Measurements from ENCODE around the gene SLC27A6. TPM values are rescaled to one million over a fixed set of nuclear protein-coding genes. Genes with fewer than 3 reads are reported as not detected.

Gene SLC27A6
- total RNA-seq, 1 experiment from 2014 or later, result 7.9 TPM

- Histone ChIP-seq H3K79me2 (ENCODE audit: insufficient read depth, low read length) (no peaks in the 10 kb centered on the region), H3K4me1 (ENCODE audit: control insufficient read depth in 1 of 2, insufficient read depth in 2 of 2, low read length in 2 of 2) (no peaks in the 10 kb centered on the region), H3K27me3 (ENCODE audit: insufficient read depth, low read length) (no peaks in the 10 kb centered on the region), H3K27ac (ENCODE audit: low read depth, low read length) (no peak overlapping the region), H3K9ac (ENCODE audit: low read length) (no peak overlapping the region), H3K9me2 (ENCODE audit: insufficient read depth) (no peaks in the 10 kb centered on the region), H3K4me3 (replicated peaks in 1 of 2; ENCODE audit: low read depth in 1 of 2, low read length in 2 of 2) (no peak overlapping the region), H3K9me3 (ENCODE audit: control insufficient read depth in 1 of 2, insufficient read depth in 1 of 2, low read depth in 1 of 2, low read length in 2 of 2) (no peaks in the 10 kb centered on the region), H4K20me1 (ENCODE audit: insufficient read depth) (no peaks in the 10 kb centered on the region), H3K36me3 (ENCODE audit: control insufficient read depth in 1 of 2, insufficient read depth in 2 of 2, low read length in 2 of 2) (no peaks in the 10 kb centered on the region), H2AFZ (ENCODE audit: low read depth, low read length, poor library complexity, severe bottlenecking) (no peak overlapping the region), H3K4me2 (ENCODE audit: low read length) (no peak overlapping the region)
- no peak for TF ChIP-seq POLR2AphosphoS5 (IDR thresholded peaks at IDR 0.05; ENCODE audit: low read depth, low read length)
- TF ChIP-seq YY1 (IDR thresholded peaks at IDR 0.05; ENCODE audit: extremely low read depth, insufficient replicate concordance, low read depth, low read length), result no peak
- TF ChIP-seq, protein P1, sequence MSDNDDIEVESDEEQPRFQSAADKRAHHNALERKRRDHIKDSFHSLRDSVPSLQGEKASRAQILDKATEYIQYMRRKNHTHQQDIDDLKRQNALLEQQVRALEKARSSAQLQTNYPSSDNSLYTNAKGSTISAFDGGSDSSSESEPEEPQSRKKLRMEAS (IDR thresholded peaks at IDR 0.05), result no peak
- no peak for TF ChIP-seq SP1 (IDR thresholded peaks at IDR 0.05; ENCODE audit: low read depth)
- no peak for TF ChIP-seq POLR2A (IDR thresholded peaks at IDR 0.05; ENCODE audit: borderline replicate concordance, extremely low read depth, insufficient read depth, insufficient read length)
- no peak for TF ChIP-seq REST (IDR thresholded peaks at IDR 0.05; ENCODE audit: low read depth)
- TF ChIP-seq CBX3 (IDR thresholded peaks at IDR 0.05; ENCODE audit: low read depth), result no peak
- no peak for TF ChIP-seq EGR1 (IDR thresholded peaks at IDR 0.05; ENCODE audit: low read depth)
- BruUV-seq (replicated peaks), result no TSS peak
- DNase-seq (ENCODE audit: low read depth, low spot score) (no peak), ATAC-seq (no peak)
- ChIA-PET CTCF (no interaction called here), RAD21 (ENCODE audit: low non-redundant PET in 1 of 2, low total read pairs in 2 of 2, uncharacterized antibody in 2 of 2, unreplicated experiment in 2 of 2) (no interaction called here), POLR2A (no interaction called here)
- intact Hi-C loops (cut with micrococcal nuclease), result no loop called here
These were observed 100.4 kb downstream of the SLC27A6 start for GRCh38 chr5:129065721-129066120.
